ENCODE measurements around the gene TNNC2.

Gene TNNC2

GRCh38 chr20:45779011-45779915, 47.8 kb downstream of the TNNC2 start:
- no peak for DNase-seq

- no peak for DNase-seq
Observed at GRCh38 chr20:45776931-45777330, 50.2 kb downstream of the TNNC2 start.

GRCh38 chr20:45775411-45775810, 51.7 kb downstream of the TNNC2 start:
- DNase-seq, result no peak

- DNase-seq, result no peak
Observed at GRCh38 chr20:45774945-45775344, 52.2 kb downstream of the TNNC2 start.
